OCI-LY1 (cell line): ENCODE results near the gene GRIN3B.

Experiments used
- H2AFZ ChIP-seq: fragments of 200-600 bp; sonication (generic), shearing (Covaris generic); 2 replicates; pipeline ENCODE4 v1.6.0; 2014; ENCODE audit warnings: antibody characterized with exemption, mild to moderate bottlenecking, low read length
- H3F3A ChIP-seq: fragments of 200-600 bp; sonication (generic), shearing (Covaris generic); 2 replicates; pipeline ENCODE4 v1.6.0; 2014; ENCODE audit warnings: mild to moderate bottlenecking, antibody characterized with exemption, low read length, moderate library complexity; ENCODE audit not compliant: insufficient read depth
- H3K27ac ChIP-seq: fragments of 200-600 bp; sonication (generic); 2 replicates; pipeline ENCODE4 v1.5.1; 2014; ENCODE audit warnings: low read length, mixed run types, mild to moderate bottlenecking, low read depth; ENCODE audit not compliant: poor library complexity, severe bottlenecking
- H3K27me3 ChIP-seq: fragments of 200-600 bp; sonication (generic); 2 replicates; pipeline ENCODE4 v1.6.0; 2014; ENCODE audit warnings: antibody characterized with exemption, mild to moderate bottlenecking, low read length, moderate library complexity; ENCODE audit not compliant: insufficient read depth
- H3K36me3 ChIP-seq: fragments of 200-600 bp; sonication (generic); 2 replicates; pipeline ENCODE4 v1.6.1; 2014; ENCODE audit warnings: mild to moderate bottlenecking, antibody characterized with exemption, low read length, moderate library complexity, mixed read lengths; ENCODE audit not compliant: insufficient read depth
- H3K4me1 ChIP-seq: fragments of 200-600 bp; sonication (generic); 2 replicates; pipeline ENCODE4 v1.5.1; 2014; ENCODE audit warnings: mild to moderate bottlenecking, low read length, moderate library complexity; ENCODE audit not compliant: insufficient read depth, severe bottlenecking
- H3K4me2 ChIP-seq: fragments of 200-600 bp; sonication (generic), shearing (Covaris generic); 2 replicates; pipeline ENCODE4 v1.6.1; 2014; ENCODE audit warnings: low read length
- H3K4me3 ChIP-seq: fragments of 200-600 bp; sonication (generic); 2 replicates; pipeline ENCODE4 v1.5.1; 2014; ENCODE audit warnings: low read length, low read depth, mild to moderate bottlenecking, mixed read lengths; ENCODE audit not compliant: poor library complexity, severe bottlenecking
- H3K79me2 ChIP-seq: fragments of 200-600 bp; shearing (Covaris generic); 2 replicates; pipeline ENCODE4 v1.6.1; 2016; ENCODE audit warnings: mixed run types, low read length, mixed read lengths; ENCODE audit not compliant: insufficient read depth
- H3K9ac ChIP-seq: fragments of 200-600 bp; sonication (generic), shearing (Covaris generic); 2 replicates; pipeline ENCODE4 v1.6.1; 2014; ENCODE audit warnings: mild to moderate bottlenecking, low read length, mixed read lengths
- H3K9me2 ChIP-seq: fragments of 200-600 bp; sonication (generic), shearing (Covaris generic); 2 replicates; pipeline ENCODE4 v1.6.1; 2014; ENCODE audit warnings: low read depth, mild to moderate bottlenecking, low read length, mixed read lengths
- H3K9me3 ChIP-seq: fragments of 200-600 bp; shearing (Covaris generic); 2 replicates; pipeline ENCODE4 v1.6.1; 2014; ENCODE audit warnings: low read length, mixed read lengths
- H4K20me1 ChIP-seq: fragments of 200-600 bp; sonication (generic), shearing (Covaris generic); 2 replicates; pipeline ENCODE4 v1.6.0; 2016; ENCODE audit warnings: mild to moderate bottlenecking, low read length; ENCODE audit not compliant: insufficient read depth
- EZH2 ChIP-seq: fragments of 200-600 bp; sonication (generic), shearing (Covaris generic); IDR thresholded peaks from 2 replicates; pipeline ENCODE4 v1.8.0; 2017; ENCODE audit warnings: borderline replicate concordance, mixed run types, mild to moderate bottlenecking, antibody characterized with exemption, low read length, moderate library complexity, mixed read lengths
- TF ChIP-seq, protein P1 (sequence below): fragments of 200-600 bp; sonication (generic), shearing (Covaris generic); IDR thresholded peaks from 2 replicates; pipeline ENCODE4 v1.5.1; 2017; ENCODE audit warnings: mild to moderate bottlenecking, antibody characterized with exemption, low read length, moderate library complexity, mixed read lengths

The GRIN3B gene

DNA sequence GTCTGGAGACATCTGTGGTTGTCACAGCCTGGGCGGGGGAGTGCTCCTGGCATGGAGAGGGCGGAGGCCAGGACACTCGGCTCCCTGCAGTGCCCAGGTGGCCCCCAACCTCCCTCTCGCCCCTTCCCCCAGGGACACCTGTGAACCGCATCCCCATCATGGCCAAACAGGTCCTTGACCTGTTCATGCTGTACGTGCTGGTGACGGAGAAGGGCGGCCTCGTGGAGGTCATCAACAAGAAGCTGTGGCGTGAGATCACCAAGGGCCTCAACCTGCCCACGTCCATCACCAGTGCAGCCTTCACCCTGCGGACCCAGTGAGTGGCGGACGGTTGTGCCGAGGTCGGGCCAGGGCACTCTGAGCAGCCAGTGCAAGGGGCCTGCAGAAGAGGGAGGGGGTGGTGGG lies 36.1 kb upstream of the GRIN3B start:
- no peak overlapping the region for H2AFZ ChIP-seq
- H3K79me2 ChIP-seq: no peaks in the 10 kb centered on the region
- H3K4me2 ChIP-seq: no peak overlapping the region
- no peaks in the 10 kb centered on the region for H3F3A ChIP-seq
- H3K9me2 ChIP-seq: no peaks in the 10 kb centered on the region
- H3K27me3 ChIP-seq: 0 out of 2 replicates have a peak, but pooled peaks cover 15% of the 10 kb centered on the region
- no peaks in the 10 kb centered on the region for H3K9me3 ChIP-seq
- no peaks in the 10 kb centered on the region for H3K4me1 ChIP-seq
- no peak overlapping the region for H3K9ac ChIP-seq
- no peak overlapping the region for H3K4me3 ChIP-seq
- no peaks in the 10 kb centered on the region for H3K36me3 ChIP-seq
- no peaks in the 10 kb centered on the region for H4K20me1 ChIP-seq
- no peak overlapping the region for H3K27ac ChIP-seq
- no peak for TF ChIP-seq EZH2
- TF ChIP-seq, protein P1, sequence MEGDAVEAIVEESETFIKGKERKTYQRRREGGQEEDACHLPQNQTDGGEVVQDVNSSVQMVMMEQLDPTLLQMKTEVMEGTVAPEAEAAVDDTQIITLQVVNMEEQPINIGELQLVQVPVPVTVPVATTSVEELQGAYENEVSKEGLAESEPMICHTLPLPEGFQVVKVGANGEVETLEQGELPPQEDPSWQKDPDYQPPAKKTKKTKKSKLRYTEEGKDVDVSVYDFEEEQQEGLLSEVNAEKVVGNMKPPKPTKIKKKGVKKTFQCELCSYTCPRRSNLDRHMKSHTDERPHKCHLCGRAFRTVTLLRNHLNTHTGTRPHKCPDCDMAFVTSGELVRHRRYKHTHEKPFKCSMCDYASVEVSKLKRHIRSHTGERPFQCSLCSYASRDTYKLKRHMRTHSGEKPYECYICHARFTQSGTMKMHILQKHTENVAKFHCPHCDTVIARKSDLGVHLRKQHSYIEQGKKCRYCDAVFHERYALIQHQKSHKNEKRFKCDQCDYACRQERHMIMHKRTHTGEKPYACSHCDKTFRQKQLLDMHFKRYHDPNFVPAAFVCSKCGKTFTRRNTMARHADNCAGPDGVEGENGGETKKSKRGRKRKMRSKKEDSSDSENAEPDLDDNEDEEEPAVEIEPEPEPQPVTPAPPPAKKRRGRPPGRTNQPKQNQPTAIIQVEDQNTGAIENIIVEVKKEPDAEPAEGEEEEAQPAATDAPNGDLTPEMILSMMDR: no peak

DNA sequence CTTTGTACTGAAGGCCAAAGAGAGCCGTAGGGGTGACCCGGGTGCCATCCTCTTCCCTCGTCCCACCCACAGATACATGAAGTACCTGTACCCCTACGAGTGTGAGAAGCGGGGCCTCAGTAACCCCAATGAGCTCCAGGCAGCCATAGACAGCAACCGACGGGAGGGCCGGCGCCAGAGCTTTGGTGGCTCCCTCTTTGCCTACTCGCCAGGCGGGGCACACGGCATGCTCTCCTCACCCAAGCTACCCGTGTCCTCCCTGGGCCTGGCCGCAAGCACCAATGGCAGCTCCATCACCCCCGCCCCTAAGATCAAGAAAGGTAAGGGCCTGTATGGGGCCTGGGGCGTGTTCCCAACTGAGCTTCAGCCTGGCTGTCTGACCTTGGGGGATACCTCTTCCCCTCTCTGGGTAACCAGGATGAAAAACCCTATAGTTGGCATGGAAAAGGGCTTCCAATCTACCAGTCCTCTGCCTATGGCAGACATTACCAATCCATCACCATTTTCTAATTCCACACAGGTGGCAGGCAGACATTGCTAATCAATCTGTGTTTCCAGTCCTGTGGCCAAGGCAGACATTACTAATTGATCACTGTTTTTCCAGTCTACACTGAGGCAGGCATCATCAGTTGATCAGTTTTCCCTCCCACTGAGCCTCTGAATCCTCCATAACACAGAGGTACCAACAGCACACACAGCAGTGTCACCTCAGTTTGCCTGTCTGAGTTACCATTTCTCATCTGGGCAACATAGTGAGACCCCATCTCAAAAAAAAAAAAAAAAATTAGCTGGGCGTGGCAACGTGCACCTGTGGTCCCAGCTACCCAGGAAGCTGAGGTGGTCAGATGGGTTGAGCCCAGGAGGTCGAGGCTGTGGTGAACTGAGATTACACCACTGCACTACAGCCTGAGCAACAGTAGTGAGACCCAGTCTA lies 35.2 kb upstream of the GRIN3B start:
- Histone ChIP-seq H3K27me3 (0 out of 2 replicates have a peak, but pooled peaks cover 15% of the 10 kb centered on the region), H2AFZ (no peak overlapping the region), H3K4me1 (no peaks in the 10 kb centered on the region), H3K9me2 (no peaks in the 10 kb centered on the region), H3K79me2 (no peaks in the 10 kb centered on the region), H3K36me3 (no peaks in the 10 kb centered on the region), H3K4me2 (no peak overlapping the region), H3K4me3 (no peak overlapping the region), H3F3A (no peaks in the 10 kb centered on the region), H3K27ac (no peak overlapping the region), H4K20me1 (no peaks in the 10 kb centered on the region), H3K9ac (no peak overlapping the region), H3K9me3 (no peaks in the 10 kb centered on the region)
- TF ChIP-seq, protein P1: no peak
- TF ChIP-seq EZH2: no peak

DNA sequence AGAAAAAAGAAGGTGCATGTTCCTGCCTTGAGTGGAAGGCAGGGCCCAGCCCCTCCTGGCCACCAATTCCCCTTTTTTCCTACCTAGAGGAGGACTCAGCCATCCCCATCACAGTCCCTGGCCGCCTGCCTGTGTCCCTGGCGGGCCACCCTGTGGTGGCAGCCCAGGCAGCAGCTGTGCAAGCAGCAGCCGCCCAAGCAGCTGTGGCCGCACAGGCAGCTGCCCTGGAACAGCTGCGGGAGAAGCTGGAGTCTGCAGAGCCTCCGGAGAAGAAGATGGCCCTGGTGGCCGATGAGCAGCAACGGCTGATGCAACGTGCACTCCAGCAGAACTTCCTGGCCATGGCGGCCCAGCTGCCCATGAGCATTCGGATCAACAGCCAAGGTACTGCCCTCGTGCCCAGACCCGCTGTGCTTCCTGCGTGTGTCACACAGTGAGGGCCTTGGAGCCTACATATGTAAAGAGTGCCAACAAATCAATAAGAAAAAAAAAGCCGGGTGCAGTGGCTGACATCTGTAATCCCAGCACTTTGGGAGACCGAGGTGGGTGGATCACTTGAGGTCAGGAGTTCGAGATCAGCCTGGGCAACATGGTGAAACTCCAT lies 33.6 kb upstream of the GRIN3B start:
- H3K36me3 ChIP-seq: peaks cover 4% of the 10 kb centered on the region; the same call in 1 of the 2 replicates
- no peak overlapping the region for H3K27ac ChIP-seq
- H3K4me1 ChIP-seq: no peaks in the 10 kb centered on the region
- no peaks in the 10 kb centered on the region for H3F3A ChIP-seq
- H3K4me3 ChIP-seq: no peak overlapping the region
- no peak for TF ChIP-seq EZH2
- TF ChIP-seq, protein P1: no peak
- no peak overlapping the region for H3K9ac ChIP-seq
- no peak overlapping the region for H2AFZ ChIP-seq
- H3K9me2 ChIP-seq: no peaks in the 10 kb centered on the region
- H3K27me3 ChIP-seq: 0 out of 2 replicates have a peak, but pooled peaks cover 5% of the 10 kb centered on the region
- H4K20me1 ChIP-seq: no peaks in the 10 kb centered on the region
- no peaks in the 10 kb centered on the region for H3K79me2 ChIP-seq
- H3K9me3 ChIP-seq: peaks cover 5% of the 10 kb centered on the region
- H3K4me2 ChIP-seq: no peak overlapping the region
